B cell (primary cell): ENCODE data around the gene PLPPR2.
"Not testable (repeated sequence)": the region's sequence is repeated elsewhere in the genome, so short reads cannot be mapped to it uniquely, and the experiment has no call there.

ENCODE experiments used
- EZH2 ChIP-seq: IDR thresholded peaks from 2 replicates; pipeline ENCODE4 v1.6.1; 2012; ENCODE audit warnings: borderline replicate concordance, low read depth, mild to moderate bottlenecking, moderate library complexity, low read length; ENCODE audit not compliant: insufficient read depth, poor library complexity, severe bottlenecking
- TF ChIP-seq, protein P1 (sequence below): fragments of 200-600 bp; IDR thresholded peaks from one replicate; pipeline ENCODE4 v1.8.0; 2022; ENCODE audit warnings: antibody characterized with exemption, mild to moderate bottlenecking

DNA sequence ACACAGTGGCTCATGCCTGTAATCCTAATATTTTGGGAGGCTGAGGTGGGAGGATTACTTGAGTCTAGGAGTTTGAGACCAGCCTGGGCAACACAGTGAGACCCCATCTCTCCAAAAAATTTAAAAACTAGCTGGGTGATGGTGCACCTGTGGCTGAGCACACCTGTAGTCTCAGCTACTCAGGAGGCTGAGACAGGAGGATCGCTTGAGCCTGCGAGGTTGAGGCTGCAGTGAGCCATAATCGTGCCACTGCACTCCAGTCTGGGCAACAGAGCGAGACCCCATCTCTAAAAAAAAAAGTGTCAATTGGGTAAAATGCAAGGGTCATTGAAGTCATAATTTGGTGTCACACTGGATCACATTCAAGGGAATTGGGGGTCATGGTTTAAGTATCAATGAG, 1.1 kb upstream of the PLPPR2 start:
- TF ChIP-seq, protein P1, sequence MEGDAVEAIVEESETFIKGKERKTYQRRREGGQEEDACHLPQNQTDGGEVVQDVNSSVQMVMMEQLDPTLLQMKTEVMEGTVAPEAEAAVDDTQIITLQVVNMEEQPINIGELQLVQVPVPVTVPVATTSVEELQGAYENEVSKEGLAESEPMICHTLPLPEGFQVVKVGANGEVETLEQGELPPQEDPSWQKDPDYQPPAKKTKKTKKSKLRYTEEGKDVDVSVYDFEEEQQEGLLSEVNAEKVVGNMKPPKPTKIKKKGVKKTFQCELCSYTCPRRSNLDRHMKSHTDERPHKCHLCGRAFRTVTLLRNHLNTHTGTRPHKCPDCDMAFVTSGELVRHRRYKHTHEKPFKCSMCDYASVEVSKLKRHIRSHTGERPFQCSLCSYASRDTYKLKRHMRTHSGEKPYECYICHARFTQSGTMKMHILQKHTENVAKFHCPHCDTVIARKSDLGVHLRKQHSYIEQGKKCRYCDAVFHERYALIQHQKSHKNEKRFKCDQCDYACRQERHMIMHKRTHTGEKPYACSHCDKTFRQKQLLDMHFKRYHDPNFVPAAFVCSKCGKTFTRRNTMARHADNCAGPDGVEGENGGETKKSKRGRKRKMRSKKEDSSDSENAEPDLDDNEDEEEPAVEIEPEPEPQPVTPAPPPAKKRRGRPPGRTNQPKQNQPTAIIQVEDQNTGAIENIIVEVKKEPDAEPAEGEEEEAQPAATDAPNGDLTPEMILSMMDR: not testable (repeated sequence)
- TF ChIP-seq EZH2: not testable (repeated sequence)
